GM15510 (cell line): ENCODE data around the gene KLF6.

Experiments
- POLR2A ChIP-seq: IDR thresholded peaks from 3 replicates; pipeline ENCODE4 v1.6.1; 2011; ENCODE audit warnings: borderline replicate concordance; ENCODE audit not compliant: insufficient read length; ENCODE audit errors: extremely low read depth

The KLF6 gene

GRCh38 chr10:3802526-3803265 is 17.7 kb upstream of the KLF6 start:
- no peak for TF ChIP-seq POLR2A

- no peak for TF ChIP-seq POLR2A
Observed at GRCh38 chr10:3801558-3802192, 16.7 kb upstream of the KLF6 start.

- TF ChIP-seq POLR2A = no peak
Observed at GRCh38 chr10:3800586-3800985, 15.6 kb upstream of the KLF6 start.

GRCh38 chr10:3797750-3798149 is 12.7 kb upstream of the KLF6 start:
- no peak for TF ChIP-seq POLR2A

- no peak for TF ChIP-seq POLR2A
Observed at GRCh38 chr10:3793553-3793952, 8.5 kb upstream of the KLF6 start.

GRCh38 chr10:3792710-3793219 is 7.8 kb upstream of the KLF6 start:
- TF ChIP-seq POLR2A = no peak

GRCh38 chr10:3791974-3792633 is 7.1 kb upstream of the KLF6 start:
- no peak for TF ChIP-seq POLR2A

GRCh38 chr10:3790858-3791257 is 5.8 kb upstream of the KLF6 start:
- TF ChIP-seq POLR2A = no peak

GRCh38 chr10:3790272-3790671 is 5.3 kb upstream of the KLF6 start:
- TF ChIP-seq POLR2A = no peak

GRCh38 chr10:3789621-3790020 is 4.6 kb upstream of the KLF6 start:
- TF ChIP-seq POLR2A = no peak

- TF ChIP-seq POLR2A = no peak
Observed at GRCh38 chr10:3787816-3788215, 2.8 kb upstream of the KLF6 start.

GRCh38 chr10:3787016-3787400 is 2.0 kb upstream of the KLF6 start:
- TF ChIP-seq POLR2A = no peak

GRCh38 chr10:3786295-3787015 is 1.4 kb upstream of the KLF6 start:
- TF ChIP-seq POLR2A = no peak

- no peak for TF ChIP-seq POLR2A
Observed at GRCh38 chr10:3785851-3786271, 852 bp upstream of the KLF6 start.

GRCh38 chr10:3785251-3785850 is 342 bp upstream of the KLF6 start:
- peak; percentile 100 for TF ChIP-seq POLR2A

GRCh38 chr10:3783682-3784432 is 1.2 kb downstream of the KLF6 start:
- peak; percentile 16 for TF ChIP-seq POLR2A
